Neural progenitor cell (in vitro differentiated cells): ENCODE results near the gene CNNM3.

Source experiments
- EZH2 ChIP-seq: fragments of 200-600 bp; sonication (generic); IDR thresholded peaks from 2 replicates; pipeline ENCODE4 v1.6.1; 2017; ENCODE audit warnings: antibody characterized with exemption, mild to moderate bottlenecking, moderate library complexity
- EZH2phosphoT487 ChIP-seq: fragments of 200-600 bp; sonication (generic); IDR thresholded peaks from 2 replicates; pipeline ENCODE4 v1.6.1; 2017; ENCODE audit warnings: antibody characterized with exemption
- TF ChIP-seq, protein P1 (sequence below): fragments of 200-600 bp; sonication (generic); IDR thresholded peaks from 2 replicates; pipeline ENCODE4 v1.5.1; 2017; ENCODE audit warnings: antibody characterized with exemption, mild to moderate bottlenecking

DNA sequence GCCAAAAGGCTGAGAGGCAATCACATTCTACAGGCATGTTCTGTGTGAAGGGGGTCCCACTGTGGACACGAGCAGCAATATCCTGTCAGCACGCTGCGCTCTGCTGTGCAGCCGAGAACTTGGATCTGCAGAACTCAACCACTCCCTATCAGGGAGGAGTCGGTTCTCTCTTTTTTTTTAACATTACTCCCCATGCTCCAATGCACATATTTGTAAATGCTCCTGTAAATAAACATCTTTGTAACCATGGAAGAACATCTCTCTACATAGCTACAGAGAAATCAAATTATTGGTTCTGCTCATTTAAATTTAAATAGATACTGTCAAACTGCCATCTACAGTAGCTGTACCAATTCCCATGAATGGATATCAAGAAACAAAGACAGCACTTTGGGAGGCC, 30.8 kb downstream of the CNNM3 start:
- TF ChIP-seq, protein P1, sequence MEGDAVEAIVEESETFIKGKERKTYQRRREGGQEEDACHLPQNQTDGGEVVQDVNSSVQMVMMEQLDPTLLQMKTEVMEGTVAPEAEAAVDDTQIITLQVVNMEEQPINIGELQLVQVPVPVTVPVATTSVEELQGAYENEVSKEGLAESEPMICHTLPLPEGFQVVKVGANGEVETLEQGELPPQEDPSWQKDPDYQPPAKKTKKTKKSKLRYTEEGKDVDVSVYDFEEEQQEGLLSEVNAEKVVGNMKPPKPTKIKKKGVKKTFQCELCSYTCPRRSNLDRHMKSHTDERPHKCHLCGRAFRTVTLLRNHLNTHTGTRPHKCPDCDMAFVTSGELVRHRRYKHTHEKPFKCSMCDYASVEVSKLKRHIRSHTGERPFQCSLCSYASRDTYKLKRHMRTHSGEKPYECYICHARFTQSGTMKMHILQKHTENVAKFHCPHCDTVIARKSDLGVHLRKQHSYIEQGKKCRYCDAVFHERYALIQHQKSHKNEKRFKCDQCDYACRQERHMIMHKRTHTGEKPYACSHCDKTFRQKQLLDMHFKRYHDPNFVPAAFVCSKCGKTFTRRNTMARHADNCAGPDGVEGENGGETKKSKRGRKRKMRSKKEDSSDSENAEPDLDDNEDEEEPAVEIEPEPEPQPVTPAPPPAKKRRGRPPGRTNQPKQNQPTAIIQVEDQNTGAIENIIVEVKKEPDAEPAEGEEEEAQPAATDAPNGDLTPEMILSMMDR, result no peak
- TF ChIP-seq EZH2, result no peak
- no peak for TF ChIP-seq EZH2phosphoT487
